Activated CD4-positive, alpha-beta T cell treated with anti-CD3 and anti-CD28 coated beads for 4 hours (primary cell): ENCODE results near the gene ITPR1.
"Not testable (repeated sequence)": the region's sequence is repeated elsewhere in the genome, so short reads cannot be mapped to it uniquely, and the experiment has no call there.

Experiments
- DNase-seq, 2 donors: peaks; one replicate each; pipeline ENCODE4 v3.0.0-alpha.2; 2020

Gene ITPR1

GRCh38 chr3:4574426-4574965, 81.3 kb downstream of the ITPR1 start:
- DNase-seq: no peak

GRCh38 chr3:4575381-4575780, 82.2 kb downstream of the ITPR1 start:
- DNase-seq: no peak

GRCh38 chr3:4577721-4578120, 84.6 kb downstream of the ITPR1 start:
- DNase-seq: no peak

DNA sequence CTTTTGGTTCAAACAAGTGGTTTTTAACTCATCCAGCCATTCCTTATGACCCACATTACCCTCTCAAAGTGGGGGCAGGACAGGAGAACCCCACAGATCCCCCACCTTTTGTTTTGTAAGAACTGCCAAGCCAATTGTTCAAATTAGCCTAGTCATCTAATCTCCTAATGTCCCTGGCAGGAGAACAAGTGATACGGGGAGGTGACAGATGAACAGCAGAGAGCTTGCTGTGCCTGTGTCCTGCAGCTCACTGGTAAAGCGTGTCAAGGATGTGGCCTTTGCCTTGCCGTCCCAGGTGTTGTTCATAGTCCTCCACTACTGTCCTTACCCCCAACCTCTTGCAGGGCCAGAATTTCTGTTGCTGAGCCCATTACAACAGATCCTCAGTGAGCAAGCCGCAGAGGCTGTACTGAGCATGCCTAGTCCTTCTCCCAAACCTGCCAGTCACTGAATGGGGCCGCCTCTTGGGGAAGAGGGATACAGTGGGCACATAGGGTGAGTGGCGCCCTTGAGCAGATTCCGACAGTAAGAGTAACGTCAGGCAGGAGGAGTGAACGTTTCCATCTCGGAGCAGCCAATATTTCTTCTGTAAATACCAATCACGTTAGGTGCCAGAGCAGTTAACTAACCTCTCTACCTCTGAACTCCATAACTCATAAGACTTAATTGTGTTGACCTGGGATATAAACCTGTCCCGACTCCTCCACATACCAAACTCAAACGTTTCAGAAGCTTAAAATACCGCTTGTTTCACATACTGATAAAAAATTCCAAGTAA, 87.4 kb downstream of the ITPR1 start:
- no peak for DNase-seq

DNA sequence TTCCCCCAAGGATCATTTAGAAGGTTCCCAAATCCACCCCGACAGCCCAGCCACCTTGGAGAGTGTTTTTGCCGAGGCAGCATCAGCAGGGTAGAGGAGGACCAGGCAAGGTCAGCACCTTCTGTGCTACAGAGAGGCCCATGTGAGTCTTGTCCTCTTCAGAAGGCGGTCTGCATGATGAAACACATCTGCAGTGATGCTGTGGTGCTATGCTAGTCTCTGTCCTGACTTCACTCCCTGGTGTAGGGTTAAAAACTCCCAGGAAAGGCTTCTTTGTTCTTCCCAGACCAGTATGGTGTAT, 87.9 kb downstream of the ITPR1 start:
- DNase-seq: no peak

- DNase-seq: no peak
Observed at GRCh38 chr3:4581498-4581897, 88.3 kb downstream of the ITPR1 start.

- DNase-seq: no peak
Observed at GRCh38 chr3:4581920-4582611, 88.9 kb downstream of the ITPR1 start.

- no peak for DNase-seq
Observed at GRCh38 chr3:4582624-4583023, 89.5 kb downstream of the ITPR1 start.

DNA sequence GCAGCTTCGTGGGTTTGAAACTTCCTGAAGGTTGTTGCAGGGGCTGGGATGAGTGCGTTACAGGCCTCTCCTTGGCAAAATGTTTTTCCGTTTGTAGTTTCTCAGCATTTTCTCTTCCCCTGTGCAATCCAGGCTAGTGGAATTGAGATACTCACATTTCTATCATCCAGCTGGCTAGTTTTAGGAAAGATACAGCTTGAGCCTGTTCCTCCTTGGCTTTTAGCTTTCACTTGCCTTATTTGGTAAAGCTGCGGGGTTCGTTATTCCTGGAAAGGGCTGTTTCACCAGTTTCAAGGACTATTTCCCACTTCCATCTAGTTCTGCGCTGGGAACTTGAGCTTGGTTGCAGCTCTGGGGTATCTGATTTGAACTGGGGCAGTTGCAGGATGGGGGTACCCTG, 90.3 kb downstream of the ITPR1 start:
- DNase-seq: no peak

DNA sequence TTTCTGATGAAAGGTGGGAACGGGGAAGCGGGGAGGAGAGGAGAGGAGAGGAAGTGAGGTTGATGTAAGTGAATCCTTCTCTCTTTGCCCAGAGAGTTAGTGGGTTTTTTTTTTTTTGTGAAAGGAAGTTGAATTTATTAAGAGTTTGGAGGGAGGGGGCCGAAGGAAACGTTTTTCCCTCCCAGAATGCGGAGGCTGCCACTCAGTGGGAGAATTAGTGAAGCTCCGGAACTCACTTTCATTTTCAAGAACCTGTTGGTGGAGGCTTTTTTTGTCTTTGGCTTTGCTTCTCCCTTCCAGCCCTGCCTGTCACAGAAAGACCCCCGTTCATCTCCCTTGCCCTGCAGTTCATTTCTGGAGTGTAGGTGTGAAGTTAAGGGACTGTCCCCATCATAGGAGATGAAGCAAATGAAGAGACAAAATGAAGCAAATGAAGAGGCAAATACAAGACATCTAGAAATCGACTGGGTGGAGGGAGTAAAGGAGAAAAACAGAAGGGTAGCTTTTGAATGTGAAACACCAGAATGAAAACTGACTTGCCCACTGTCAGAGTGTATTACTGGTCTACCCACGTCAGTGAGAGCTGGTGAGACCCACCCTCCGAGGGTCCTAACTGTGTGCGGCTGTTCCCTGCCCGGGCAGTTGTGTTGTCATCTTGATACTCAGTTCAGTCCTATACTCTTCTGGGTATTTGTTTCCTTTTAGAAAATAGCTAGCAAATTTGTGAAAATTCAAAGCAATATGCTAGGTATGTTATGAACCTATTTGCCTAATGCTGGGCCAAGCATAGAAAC, 91.5 kb downstream of the ITPR1 start:
- peak; percentile 5 to 8 for DNase-seq

DNA sequence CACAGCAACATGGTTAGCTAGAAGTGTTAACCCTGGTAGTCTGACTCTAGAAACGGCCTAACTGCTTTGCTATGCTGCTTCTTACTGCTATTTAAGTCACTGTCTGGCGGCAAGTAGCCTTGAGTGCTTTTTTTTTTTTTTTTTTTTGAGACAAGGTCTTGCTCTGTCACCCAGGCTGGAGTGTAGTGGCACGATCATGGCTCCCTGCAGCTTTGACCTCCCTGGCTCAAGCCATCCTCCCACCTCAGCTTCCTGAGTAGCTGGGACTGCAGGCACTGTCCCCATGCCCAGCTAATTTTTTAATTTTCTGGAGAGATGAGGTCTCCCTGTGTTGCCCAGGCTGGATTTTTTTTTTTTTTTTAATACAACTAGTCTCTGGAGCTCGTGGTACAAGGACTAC, 93.2 kb downstream of the ITPR1 start:
- DNase-seq: no peak

DNA sequence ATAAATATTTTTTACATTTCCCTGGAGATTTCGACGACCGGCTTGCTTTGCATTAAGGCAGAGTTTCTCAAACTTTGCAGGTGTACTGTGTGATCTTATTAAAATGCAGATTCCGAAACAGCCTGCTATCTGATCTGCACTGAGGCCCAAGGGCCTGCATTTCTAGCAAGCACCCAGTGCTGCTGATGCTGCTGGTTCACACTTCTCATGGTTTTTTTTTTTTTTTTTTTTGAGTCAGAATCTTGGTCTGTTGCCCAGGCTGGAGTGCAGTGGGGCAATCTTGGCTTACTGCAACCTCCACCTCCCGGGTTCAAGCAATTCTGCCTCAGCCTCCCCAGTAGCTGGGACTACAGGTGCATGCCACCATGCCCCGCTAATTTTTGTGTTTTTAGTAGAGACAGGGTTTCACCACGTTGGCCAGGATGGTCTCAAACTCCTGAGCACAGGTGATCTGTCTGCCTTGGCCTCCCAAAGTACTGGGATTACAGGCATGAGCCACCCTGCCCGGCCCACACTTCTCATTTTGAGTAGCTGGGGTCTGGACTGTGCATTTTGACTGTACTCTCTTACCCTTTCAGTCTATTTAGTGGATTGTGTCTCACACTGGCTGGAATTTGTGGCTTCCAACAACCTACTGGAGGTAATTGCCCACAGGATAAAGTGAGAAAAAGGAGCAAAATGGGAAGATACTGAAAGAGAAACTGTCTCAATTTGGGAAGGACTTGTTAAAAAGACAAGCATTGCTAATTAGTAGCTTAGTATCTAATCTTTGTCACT, 94.1 kb downstream of the ITPR1 start:
- no peak for DNase-seq

DNA sequence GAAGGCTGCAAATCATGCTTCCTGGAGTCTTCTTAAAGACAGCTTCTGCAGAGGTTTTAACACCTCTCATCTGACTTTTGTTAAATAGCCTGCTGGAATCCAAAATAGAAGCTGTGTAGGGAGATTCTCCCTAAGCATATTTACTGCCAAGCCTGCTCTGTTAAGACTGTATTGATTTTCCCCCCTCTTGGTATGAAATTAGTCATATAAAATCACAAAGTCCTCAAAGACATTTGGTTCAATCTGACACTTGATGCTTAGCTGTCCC, 94.6 kb downstream of the ITPR1 start:
- no peak for DNase-seq

- DNase-seq: no peak
Observed at GRCh38 chr3:4588466-4588865, 95.3 kb downstream of the ITPR1 start.

DNA sequence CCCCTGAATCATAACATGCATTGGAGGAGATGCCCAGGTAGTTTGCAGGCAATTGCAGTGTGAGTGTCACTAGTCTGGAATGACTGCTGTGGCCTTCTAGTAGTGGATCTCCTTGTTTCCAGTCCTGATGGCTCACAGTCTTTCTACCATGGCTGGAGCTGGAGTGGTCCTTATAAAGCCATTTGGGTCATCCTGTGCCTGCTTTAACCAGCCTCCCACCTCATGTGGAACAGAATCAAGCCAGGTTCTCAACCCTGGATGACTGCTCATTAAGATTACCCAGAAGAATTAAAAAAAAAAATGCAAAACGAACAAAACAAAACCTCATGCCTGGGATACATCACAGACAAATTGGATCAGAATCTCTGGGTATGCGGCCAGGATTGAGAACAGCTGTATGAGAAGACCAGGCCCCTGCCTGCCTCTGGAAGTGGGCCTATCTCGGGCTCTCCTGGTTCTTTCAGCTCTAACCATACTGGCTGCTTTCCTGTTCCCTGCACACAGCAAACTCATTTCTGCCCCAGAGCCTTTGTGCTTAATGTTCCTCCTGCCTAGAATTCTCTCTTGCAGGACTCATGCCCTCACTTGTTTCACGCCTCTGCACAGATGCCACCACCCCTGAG, 96.4 kb downstream of the ITPR1 start:
- DNase-seq: no peak

DNA sequence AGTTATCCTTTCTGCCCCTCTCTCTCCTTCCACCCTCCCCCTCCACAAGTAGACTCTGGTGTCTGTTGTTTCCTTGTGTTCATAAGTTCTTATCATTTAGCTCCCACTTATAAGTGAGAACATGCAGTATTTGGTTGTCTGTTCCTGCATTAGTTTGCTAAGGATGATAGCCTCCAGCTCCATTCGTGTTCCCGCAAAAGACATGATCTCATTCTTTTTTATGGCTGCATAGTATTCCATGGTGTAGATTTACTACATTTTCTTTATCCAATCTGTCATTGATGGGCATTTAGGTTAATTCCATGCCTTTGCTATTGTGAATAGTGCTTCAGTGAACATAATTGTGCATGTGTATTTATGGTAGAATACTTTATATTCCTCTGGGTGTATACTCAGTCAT, 97.7 kb downstream of the ITPR1 start:
- not testable (repeated sequence) for DNase-seq

GRCh38 chr3:4591669-4592068, 98.5 kb downstream of the ITPR1 start:
- no peak for DNase-seq

DNA sequence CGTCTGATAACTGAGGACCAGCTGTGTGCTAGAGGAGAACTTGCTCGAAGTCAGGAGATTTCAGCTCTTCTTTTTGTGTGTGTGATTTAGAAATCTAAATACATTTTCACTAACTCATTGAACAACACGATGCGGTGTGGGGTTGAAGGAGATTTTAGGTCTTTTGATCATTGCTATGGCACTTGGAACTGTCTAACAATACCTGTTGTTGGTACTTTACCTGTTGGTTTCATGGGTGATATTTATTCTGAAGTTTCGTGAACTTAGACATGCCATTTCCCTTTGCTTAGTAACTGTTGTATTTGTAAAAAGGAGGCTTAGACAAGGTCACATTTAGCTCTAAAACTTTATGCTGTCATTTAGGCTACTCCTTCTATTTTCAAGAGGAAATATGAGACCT, 99.9 kb downstream of the ITPR1 start:
- no peak for DNase-seq

GRCh38 chr3:4595710-4596113, 102.6 kb downstream of the ITPR1 start:
- DNase-seq: no peak

GRCh38 chr3:4596612-4597011, 103.5 kb downstream of the ITPR1 start:
- DNase-seq: no peak

DNA sequence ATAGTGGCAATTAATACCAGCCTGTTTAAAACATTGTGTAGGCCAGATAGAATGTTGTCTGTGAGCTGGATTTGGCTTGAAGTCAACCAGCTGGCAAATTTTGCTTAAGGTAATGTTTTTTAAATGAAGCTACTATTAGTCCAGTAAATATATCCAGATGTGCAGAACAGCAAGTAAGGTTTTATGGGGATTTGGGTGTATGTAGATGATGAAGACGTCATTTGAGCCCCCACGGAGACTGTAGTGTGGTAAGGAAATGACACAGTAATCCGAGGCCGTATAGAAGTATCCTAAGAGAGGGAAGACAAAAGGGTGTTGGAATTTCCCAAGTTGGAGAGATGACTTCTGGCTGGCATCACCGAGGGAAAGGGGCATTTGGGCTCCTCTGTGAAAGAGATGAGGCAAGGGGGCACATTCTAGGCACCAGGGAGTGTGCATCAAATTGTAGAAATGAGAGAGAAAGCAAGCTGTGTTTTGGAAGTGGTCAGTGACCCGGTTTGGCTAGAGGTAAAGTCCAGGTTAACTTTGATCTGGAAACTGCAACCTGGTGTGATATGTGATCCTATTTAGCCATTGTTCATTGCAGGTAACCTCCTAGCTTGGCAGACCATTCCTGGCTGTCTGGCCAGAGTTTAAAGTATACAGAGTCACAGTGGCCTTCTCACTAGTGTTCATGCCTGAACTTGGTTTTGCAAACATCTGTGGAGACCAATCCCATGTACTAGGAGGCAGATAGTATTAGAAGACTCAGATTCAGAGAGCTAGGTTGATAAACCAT, 104.2 kb downstream of the ITPR1 start:
- DNase-seq: no peak

DNA sequence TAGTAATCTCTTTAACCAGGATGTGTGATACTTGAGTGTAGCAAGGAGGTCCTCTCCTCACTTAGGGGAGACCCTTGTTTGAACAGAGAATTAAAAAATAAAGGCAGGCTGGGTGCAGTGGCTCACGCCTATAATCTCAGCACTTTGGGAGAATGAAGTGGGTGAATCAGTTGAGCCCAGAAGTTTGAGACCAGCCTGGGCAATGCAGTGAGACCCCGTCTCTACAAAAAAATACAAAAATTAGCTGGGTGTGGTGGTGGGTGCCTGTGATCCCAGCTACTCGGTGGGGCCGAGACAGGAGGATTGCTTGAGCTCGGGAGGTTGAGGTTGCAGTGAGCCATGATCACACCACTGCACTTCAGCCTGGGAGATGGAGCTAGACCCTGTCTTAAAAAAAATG, 105.1 kb downstream of the ITPR1 start:
- not testable (repeated sequence) for DNase-seq
